Vagina (tissue), 2 donors: Measurements from ENCODE around the gene SLC9A9.

ENCODE experiments used
- CTCF ChIP-seq, 3 experiments: fragments of 450-650 bp in 2 of 3; fragments of 200-600 bp in 1 of 3; sonication (generic) in 1 of 3; IDR thresholded peaks; one replicate each; pipeline ENCODE4 v1.5.1; 2017 to 2019; ENCODE audit warnings: antibody characterized with exemption in 3 of 3, mild to moderate bottlenecking in 2 of 3, moderate library complexity in 2 of 3
- POLR2A ChIP-seq, 2 donors: fragments of 450-650 bp; IDR thresholded peaks; one replicate each; pipeline ENCODE4 v1.6.1; 2017; ENCODE audit warnings: antibody characterized with exemption in 2 of 2, mild to moderate bottlenecking in 2 of 2, moderate library complexity in 2 of 2
- POLR2AphosphoS5 ChIP-seq, 2 donors: sonication (generic); formaldehyde crosslinking; IDR thresholded peaks; one replicate each; pipeline ENCODE4 v1.9.0; 2017; ENCODE audit warnings: antibody characterized with exemption in 2 of 2, mild to moderate bottlenecking in 2 of 2, low read depth in 1 of 2; ENCODE audit not compliant: insufficient read depth in 1 of 2

GRCh38 chr3:143384076-143384475 is 464.2 kb downstream of the SLC9A9 start:
- TF ChIP-seq CTCF (IDR thresholded peaks at IDR 0.05) (no peak), POLR2A (IDR thresholded peaks at IDR 0.05) (no peak), POLR2AphosphoS5 (IDR thresholded peaks at IDR 0.05; ENCODE audit: insufficient read depth in 1 of 2, low read depth in 1 of 2) (no peak)
